ENCODE data around the gene ARHGAP45.

The ARHGAP45 gene

GRCh38 chr19:1061987-1062386, 5.0 kb upstream of the ARHGAP45 start:
- 98% methylated on average over 20 of the region's 20 CpGs for WGBS (ENCODE audit: insufficient coverage)
- Histone ChIP-seq H3K4me1 (ENCODE audit: control extremely low read depth in 1 of 4, control insufficient read depth in 4 of 4, insufficient read depth in 4 of 4, low read length in 3 of 4) (peaks cover 0 to 27% (median 21%) of the 10 kb centered on the region in 4 experiments), H3K27me3 (replicated peaks in 2 of 5; ENCODE audit: control insufficient read depth in 4 of 5, insufficient read depth in 5 of 5, low read length in 4 of 5) (no peaks in the 10 kb centered on the region), H3K36me3 (ENCODE audit: control insufficient read depth in 4 of 4, insufficient read depth in 4 of 4, low read length in 3 of 4) (peaks cover 0 to 18% (median 10%) of the 10 kb centered on the region in 4 experiments), H3K27ac (ENCODE audit: insufficient read depth in 1 of 2, low read depth in 1 of 2, low read length in 2 of 2, poor library complexity in 1 of 2, severe bottlenecking in 2 of 2) (no peak overlapping the region), H3K4me3 (ENCODE audit: control insufficient read depth in 1 of 7, extremely low read depth in 1 of 7, insufficient read depth in 4 of 7, low read depth in 2 of 7, low read length in 6 of 7) (no peak overlapping the region), H3K9me3 (ENCODE audit: control extremely low read depth in 1 of 5, control insufficient read depth in 4 of 5, insufficient read depth in 2 of 5, low read depth in 1 of 5, low read length in 4 of 5) (peaks cover 0 to 26% (median 19%) of the 10 kb centered on the region in 5 experiments)
- CTCF ChIA-PET, result no interaction called here
- POLR2A ChIA-PET, result no interaction called here
- DNase-seq, result no peak

GRCh38 chr19:1062387-1063029, 4.5 kb upstream of the ARHGAP45 start:
- Histone ChIP-seq H3K9me3 (ENCODE audit: control extremely low read depth in 1 of 5, control insufficient read depth in 4 of 5, insufficient read depth in 2 of 5, low read depth in 1 of 5, low read length in 4 of 5) (peaks cover 0 to 21% (median 14%) of the 10 kb centered on the region in 5 experiments), H3K27me3 (replicated peaks in 2 of 5; ENCODE audit: control insufficient read depth in 4 of 5, insufficient read depth in 5 of 5, low read length in 4 of 5) (no peaks in the 10 kb centered on the region), H3K4me3 (ENCODE audit: control insufficient read depth in 1 of 7, extremely low read depth in 1 of 7, insufficient read depth in 4 of 7, low read depth in 2 of 7, low read length in 6 of 7) (no peak overlapping the region), H3K4me1 (ENCODE audit: control extremely low read depth in 1 of 4, control insufficient read depth in 4 of 4, insufficient read depth in 4 of 4, low read length in 3 of 4) (peaks cover 0 to 31% (median 22%) of the 10 kb centered on the region in 4 experiments), H3K27ac (ENCODE audit: insufficient read depth in 1 of 2, low read depth in 1 of 2, low read length in 2 of 2, poor library complexity in 1 of 2, severe bottlenecking in 2 of 2) (no peak overlapping the region), H3K36me3 (ENCODE audit: control insufficient read depth in 4 of 4, insufficient read depth in 4 of 4, low read length in 3 of 4) (peaks cover 0 to 16% (median 8%) of the 10 kb centered on the region in 4 experiments)
- no peak for DNase-seq
- ChIA-PET CTCF (no interaction called here), POLR2A (no interaction called here)
- 97% methylated on average over 14 of the region's 17 CpGs for WGBS (ENCODE audit: insufficient coverage)

- DNase-seq, result peak; percentile 61 to 72 (median 67)
- H3K4me3 ChIP-seq (ENCODE audit: control insufficient read depth in 1 of 7, extremely low read depth in 1 of 7, insufficient read depth in 4 of 7, low read depth in 2 of 7, low read length in 6 of 7), result no peak overlapping the region
- H3K4me1 ChIP-seq (ENCODE audit: control extremely low read depth in 1 of 4, control insufficient read depth in 4 of 4, insufficient read depth in 4 of 4, low read length in 3 of 4), result peaks cover 0 to 34% (median 27%) of the 10 kb centered on the region in 4 experiments
- peaks cover 0 to 10% (median 7%) of the 10 kb centered on the region in 4 experiments for H3K36me3 ChIP-seq (ENCODE audit: control insufficient read depth in 4 of 4, insufficient read depth in 4 of 4, low read length in 3 of 4)
- 90% methylated on average over 18 of the region's 37 CpGs for WGBS (ENCODE audit: insufficient coverage)
- H3K9me3 ChIP-seq (ENCODE audit: control extremely low read depth in 1 of 5, control insufficient read depth in 4 of 5, insufficient read depth in 2 of 5, low read depth in 1 of 5, low read length in 4 of 5), result peaks cover 0 to 13% (median 7%) of the 10 kb centered on the region in 5 experiments
- no peak overlapping the region for H3K27ac ChIP-seq (ENCODE audit: insufficient read depth in 1 of 2, low read depth in 1 of 2, low read length in 2 of 2, poor library complexity in 1 of 2, severe bottlenecking in 2 of 2)
- no peaks in the 10 kb centered on the region for H3K27me3 ChIP-seq (replicated peaks in 2 of 5; ENCODE audit: control insufficient read depth in 4 of 5, insufficient read depth in 5 of 5, low read length in 4 of 5)
- POLR2A ChIA-PET, result no interaction called here
- CTCF ChIA-PET, result interaction anchor here (0.6 to 3.8 kb wide), 5 partner anchors 10 to 50 kb away, joined by 3 to 18 read pairs (median 4); partner anchors contain the start of gene ABCA7
Observed at GRCh38 chr19:1063030-1063908, 3.7 kb upstream of the ARHGAP45 start.

GRCh38 chr19:1063909-1064660, 2.9 kb upstream of the ARHGAP45 start:
- H3K4me1 ChIP-seq (ENCODE audit: control extremely low read depth in 1 of 4, control insufficient read depth in 4 of 4, insufficient read depth in 4 of 4, low read length in 3 of 4), result peaks cover 0 to 42% (median 35%) of the 10 kb centered on the region in 4 experiments
- ChIA-PET POLR2A (interaction anchor here (1.3 to 1.5 kb wide), 3 partner anchors 23 to 37 kb away, joined by 3 to 5 read pairs (median 4); no protein-coding TSS in a partner anchor), CTCF (interaction anchor here (0.6 to 4.9 kb wide), 18 partner anchors 7 to 158 kb away, joined by 3 to 34 read pairs (median 4); partner anchors contain the start of gene ABCA7)
- no peak overlapping the region for H3K27ac ChIP-seq (ENCODE audit: insufficient read depth in 1 of 2, low read depth in 1 of 2, low read length in 2 of 2, poor library complexity in 1 of 2, severe bottlenecking in 2 of 2)
- H3K36me3 ChIP-seq (ENCODE audit: control insufficient read depth in 4 of 4, insufficient read depth in 4 of 4, low read length in 3 of 4), result peaks cover 0 to 3% (median 3%) of the 10 kb centered on the region in 4 experiments
- 93% methylated on average over 27 of the region's 37 CpGs for WGBS (ENCODE audit: insufficient coverage)
- no peaks in the 10 kb centered on the region for H3K27me3 ChIP-seq (replicated peaks in 2 of 5; ENCODE audit: control insufficient read depth in 4 of 5, insufficient read depth in 5 of 5, low read length in 4 of 5)
- no peak for DNase-seq
- peaks cover 0 to 5% (median 0%) of the 10 kb centered on the region in 5 experiments for H3K9me3 ChIP-seq (ENCODE audit: control extremely low read depth in 1 of 5, control insufficient read depth in 4 of 5, insufficient read depth in 2 of 5, low read depth in 1 of 5, low read length in 4 of 5)
- H3K4me3 ChIP-seq (ENCODE audit: control insufficient read depth in 1 of 7, extremely low read depth in 1 of 7, insufficient read depth in 4 of 7, low read depth in 2 of 7, low read length in 6 of 7), result no peak overlapping the region

- Histone ChIP-seq H3K27ac (ENCODE audit: insufficient read depth in 1 of 2, low read depth in 1 of 2, low read length in 2 of 2, poor library complexity in 1 of 2, severe bottlenecking in 2 of 2) (no peak overlapping the region), H3K36me3 (ENCODE audit: control insufficient read depth in 4 of 4, insufficient read depth in 4 of 4, low read length in 3 of 4) (peaks cover 0 to 4% (median 3%) of the 10 kb centered on the region in 4 experiments), H3K27me3 (replicated peaks in 2 of 5; ENCODE audit: control insufficient read depth in 4 of 5, insufficient read depth in 5 of 5, low read length in 4 of 5) (no peaks in the 10 kb centered on the region), H3K9me3 (ENCODE audit: control extremely low read depth in 1 of 5, control insufficient read depth in 4 of 5, insufficient read depth in 2 of 5, low read depth in 1 of 5, low read length in 4 of 5) (peaks cover 0 to 2% (median 0%) of the 10 kb centered on the region in 5 experiments), H3K4me1 (ENCODE audit: control extremely low read depth in 1 of 4, control insufficient read depth in 4 of 4, insufficient read depth in 4 of 4, low read length in 3 of 4) (peaks cover 0 to 51% (median 43%) of the 10 kb centered on the region in 4 experiments), H3K4me3 (ENCODE audit: control insufficient read depth in 1 of 7, extremely low read depth in 1 of 7, insufficient read depth in 4 of 7, low read depth in 2 of 7, low read length in 6 of 7) (peak overlapping the region in 1 of 7 experiments; percentile 10)
- POLR2A ChIA-PET, result interaction anchor here (1.3 to 1.5 kb wide), 4 partner anchors 10 to 38 kb away, joined by 3 to 5 read pairs (median 4); no protein-coding TSS in a partner anchor
- peak; percentile 74 to 78 (median 77) for DNase-seq
- 15% methylated on average over 49 of the region's 60 CpGs for WGBS (ENCODE audit: insufficient coverage)
- CTCF ChIA-PET, result interaction anchor here (0.8 to 4.9 kb wide), 18 partner anchors 8 to 158 kb away, joined by 3 to 34 read pairs (median 4); partner anchors contain the start of gene ABCA7
Observed at GRCh38 chr19:1064661-1065605, 2.0 kb upstream of the ARHGAP45 start.
